HEK293 (cell line): Measurements from ENCODE around the gene MBNL2.

Experiments used
- CTCF ChIA-PET: fragments of 350-600 bp; formaldehyde crosslinking; extraction: SDS; loops from one replicate; lab custom pipeline; 2021; ENCODE audit warnings: antibody characterized with exemption; lab: Yijun Ruan, JAX
- POLR2A ChIA-PET: fragments of 300-600 bp; formaldehyde crosslinking; extraction: SDS; loops from one replicate; lab custom pipeline; 2020; ENCODE audit warnings: antibody characterized with exemption, inconsistent platforms; lab: Yijun Ruan, JAX
- H3K27ac ChIP-seq: fragments of 200-500 bp; sonication (Bioruptor generic); 2 replicates; pipeline ENCODE4 v1.5.1; 2014; ENCODE audit warnings: low read depth, low read length, control low read depth, inconsistent platforms; ENCODE audit errors: extremely low read depth
- H3K36me3 ChIP-seq, 2 experiments: fragments of 200-500 bp in 1 of 2; sonication (Bioruptor generic) in 1 of 2; 1 replicate in 1 of 2; 2 replicates in 1 of 2; pipeline ENCODE4 v1.5.1; 2014 to 2017; ENCODE audit warnings: inconsistent platforms in 2 of 2, low read length in 2 of 2; ENCODE audit not compliant: control insufficient read depth in 2 of 2, insufficient read depth in 1 of 2
- H3K4me1 ChIP-seq: fragments of 200-500 bp; sonication (Bioruptor generic); 2 replicates; pipeline ENCODE4 v1.5.1; 2014; ENCODE audit warnings: mild to moderate bottlenecking, low read length, inconsistent platforms; ENCODE audit not compliant: control insufficient read depth, insufficient read depth
- H3K4me3 ChIP-seq: 2 replicates; pipeline ENCODE4 v1.5.1; 2011; ENCODE audit warnings: low read depth, mild to moderate bottlenecking, control low read depth, low read length, moderate library complexity
- H3K9me3 ChIP-seq: fragments of 200-500 bp; sonication (Bioruptor generic); 2 replicates; pipeline ENCODE4 v1.5.1; 2014; ENCODE audit warnings: low read depth, low read length, inconsistent platforms; ENCODE audit not compliant: control insufficient read depth, insufficient read depth
- GLIS1 ChIP-seq: fragments of 450-650 bp; formaldehyde crosslinking; IDR thresholded peaks from 2 replicates; pipeline ENCODE4 v1.5.1; 2016; ENCODE audit warnings: missing biosample characterization, missing genetic modification characterization
- MYNN ChIP-seq: fragments of 450-650 bp; formaldehyde crosslinking; IDR thresholded peaks from 2 replicates; pipeline ENCODE4 v1.5.1; 2016; ENCODE audit warnings: missing biosample characterization, missing genetic modification characterization, borderline replicate concordance
- OVOL3 ChIP-seq: fragments of 450-650 bp; formaldehyde crosslinking; IDR thresholded peaks from 2 replicates; pipeline ENCODE4 v1.5.1; 2016; ENCODE audit warnings: missing biosample characterization, missing genetic modification characterization
- PRDM1 ChIP-seq: fragments of 450-650 bp; formaldehyde crosslinking; IDR thresholded peaks from 2 replicates; pipeline ENCODE4; 2016; ENCODE audit warnings: missing biosample characterization, missing genetic modification characterization
- ZNF155 ChIP-seq: fragments of 450-650 bp; formaldehyde crosslinking; IDR thresholded peaks from 2 replicates; pipeline ENCODE4 v1.5.1; 2016; ENCODE audit warnings: missing biosample characterization, missing genetic modification characterization
- ZNF19 ChIP-seq: fragments of 450-650 bp; formaldehyde crosslinking; IDR thresholded peaks from 2 replicates; pipeline ENCODE4; 2016; ENCODE audit warnings: missing biosample characterization, missing genetic modification characterization, low read depth
- ZNF221 ChIP-seq: fragments of 450-650 bp; formaldehyde crosslinking; IDR thresholded peaks from 2 replicates; pipeline ENCODE4 v1.5.1; 2017; ENCODE audit warnings: missing biosample characterization, missing genetic modification characterization, borderline replicate concordance
- ZNF239 ChIP-seq: fragments of 450-650 bp; formaldehyde crosslinking; IDR thresholded peaks from 2 replicates; pipeline ENCODE4 v1.5.1; 2016; ENCODE audit warnings: missing biosample characterization, missing genetic modification characterization
- ZNF266 ChIP-seq: fragments of 450-650 bp; formaldehyde crosslinking; IDR thresholded peaks from 2 replicates; pipeline ENCODE4 v1.5.1; 2016; ENCODE audit warnings: missing biosample characterization, missing genetic modification characterization, low read depth
- ZNF350 ChIP-seq: fragments of 450-650 bp; formaldehyde crosslinking; IDR thresholded peaks from 2 replicates; pipeline ENCODE4 v1.5.0; 2017; ENCODE audit warnings: missing biosample characterization, mild to moderate bottlenecking, missing genetic modification characterization
- ZNF530 ChIP-seq: fragments of 450-650 bp; formaldehyde crosslinking; IDR thresholded peaks from 2 replicates; pipeline ENCODE4 v1.5.1; 2016; ENCODE audit warnings: low read depth, missing biosample characterization, missing genetic modification characterization
- ZNF544 ChIP-seq: fragments of 450-650 bp; formaldehyde crosslinking; IDR thresholded peaks from 2 replicates; pipeline ENCODE4 v1.5.0; 2017; ENCODE audit warnings: missing biosample characterization, missing genetic modification characterization
- ZNF623 ChIP-seq: fragments of 450-650 bp; formaldehyde crosslinking; IDR thresholded peaks from 2 replicates; pipeline ENCODE4 v1.5.1; 2016; ENCODE audit warnings: missing biosample characterization, missing genetic modification characterization
- ZSCAN30 ChIP-seq: fragments of 450-650 bp; IDR thresholded peaks from 2 replicates; pipeline ENCODE4 v1.5.1; 2018; ENCODE audit warnings: missing biosample characterization, mild to moderate bottlenecking, missing genetic modification characterization, moderate library complexity
- TF ChIP-seq, protein P1 (sequence below): fragments of 450-650 bp; formaldehyde crosslinking; IDR thresholded peaks from 2 replicates; pipeline ENCODE4 v1.5.1; 2016; ENCODE audit warnings: missing biosample characterization, missing genetic modification characterization, low read depth
- TF ChIP-seq, protein P2 (sequence below): fragments of 450-650 bp; formaldehyde crosslinking; IDR thresholded peaks from 2 replicates; pipeline ENCODE4 v1.5.1; 2016; ENCODE audit warnings: missing biosample characterization, missing genetic modification characterization, low read depth
- TF ChIP-seq, protein P3 (sequence below): fragments of 450-650 bp; formaldehyde crosslinking; conservative IDR thresholded peaks from 2 replicates; pipeline ENCODE4 v1.5.1; 2016; ENCODE audit warnings: low read depth, missing biosample characterization, missing genetic modification characterization
- TF ChIP-seq, protein P4 (sequence below): fragments of 450-650 bp; formaldehyde crosslinking; IDR thresholded peaks from 2 replicates; pipeline ENCODE4 v1.5.1; 2016; ENCODE audit warnings: missing biosample characterization, missing genetic modification characterization, borderline replicate concordance

MBNL2 gene

DNA sequence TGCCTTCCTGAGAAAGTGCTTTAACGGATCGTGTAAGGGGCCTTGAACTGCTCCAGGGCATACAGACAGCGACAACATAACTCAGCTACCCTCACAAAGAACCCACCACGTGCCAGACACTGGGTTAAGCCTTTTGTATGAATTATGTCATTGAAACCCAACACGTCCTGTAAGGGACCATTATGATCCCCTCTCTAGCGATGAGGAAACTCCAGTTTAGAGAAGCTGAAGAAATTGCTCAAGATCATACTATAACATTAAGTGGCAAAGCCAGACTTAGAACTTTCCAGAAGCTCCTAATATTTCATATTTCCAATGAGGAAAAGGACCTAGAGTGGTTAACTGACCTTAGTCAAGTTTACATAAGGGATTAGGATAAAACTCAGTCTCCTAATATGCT, 154.8 kb downstream of the MBNL2 start:
- no peak for TF ChIP-seq ZNF221
- TF ChIP-seq ZNF544 (tag by site-specific recombination) = no peak
- TF ChIP-seq, protein P1, sequence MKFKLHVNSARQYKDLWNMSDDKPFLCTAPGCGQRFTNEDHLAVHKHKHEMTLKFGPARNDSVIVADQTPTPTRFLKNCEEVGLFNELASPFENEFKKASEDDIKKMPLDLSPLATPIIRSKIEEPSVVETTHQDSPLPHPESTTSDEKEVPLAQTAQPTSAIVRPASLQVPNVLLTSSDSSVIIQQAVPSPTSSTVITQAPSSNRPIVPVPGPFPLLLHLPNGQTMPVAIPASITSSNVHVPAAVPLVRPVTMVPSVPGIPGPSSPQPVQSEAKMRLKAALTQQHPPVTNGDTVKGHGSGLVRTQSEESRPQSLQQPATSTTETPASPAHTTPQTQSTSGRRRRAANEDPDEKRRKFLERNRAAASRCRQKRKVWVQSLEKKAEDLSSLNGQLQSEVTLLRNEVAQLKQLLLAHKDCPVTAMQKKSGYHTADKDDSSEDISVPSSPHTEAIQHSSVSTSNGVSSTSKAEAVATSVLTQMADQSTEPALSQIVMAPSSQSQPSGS = no peak
- TF ChIP-seq, protein P2, sequence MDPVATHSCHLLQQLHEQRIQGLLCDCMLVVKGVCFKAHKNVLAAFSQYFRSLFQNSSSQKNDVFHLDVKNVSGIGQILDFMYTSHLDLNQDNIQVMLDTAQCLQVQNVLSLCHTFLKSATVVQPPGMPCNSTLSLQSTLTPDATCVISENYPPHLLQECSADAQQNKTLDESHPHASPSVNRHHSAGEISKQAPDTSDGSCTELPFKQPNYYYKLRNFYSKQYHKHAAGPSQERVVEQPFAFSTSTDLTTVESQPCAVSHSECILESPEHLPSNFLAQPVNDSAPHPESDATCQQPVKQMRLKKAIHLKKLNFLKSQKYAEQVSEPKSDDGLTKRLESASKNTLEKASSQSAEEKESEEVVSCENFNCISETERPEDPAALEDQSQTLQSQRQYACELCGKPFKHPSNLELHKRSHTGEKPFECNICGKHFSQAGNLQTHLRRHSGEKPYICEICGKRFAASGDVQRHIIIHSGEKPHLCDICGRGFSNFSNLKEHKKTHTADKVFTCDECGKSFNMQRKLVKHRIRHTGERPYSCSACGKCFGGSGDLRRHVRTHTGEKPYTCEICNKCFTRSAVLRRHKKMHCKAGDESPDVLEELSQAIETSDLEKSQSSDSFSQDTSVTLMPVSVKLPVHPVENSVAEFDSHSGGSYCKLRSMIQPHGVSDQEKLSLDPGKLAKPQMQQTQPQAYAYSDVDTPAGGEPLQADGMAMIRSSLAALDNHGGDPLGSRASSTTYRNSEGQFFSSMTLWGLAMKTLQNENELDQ (tag by site-specific recombination) = no peak
- no peak for TF ChIP-seq PRDM1 (tag by site-specific recombination)
- TF ChIP-seq GLIS1 (tag by site-specific recombination) = no peak
- TF ChIP-seq, protein P3, sequence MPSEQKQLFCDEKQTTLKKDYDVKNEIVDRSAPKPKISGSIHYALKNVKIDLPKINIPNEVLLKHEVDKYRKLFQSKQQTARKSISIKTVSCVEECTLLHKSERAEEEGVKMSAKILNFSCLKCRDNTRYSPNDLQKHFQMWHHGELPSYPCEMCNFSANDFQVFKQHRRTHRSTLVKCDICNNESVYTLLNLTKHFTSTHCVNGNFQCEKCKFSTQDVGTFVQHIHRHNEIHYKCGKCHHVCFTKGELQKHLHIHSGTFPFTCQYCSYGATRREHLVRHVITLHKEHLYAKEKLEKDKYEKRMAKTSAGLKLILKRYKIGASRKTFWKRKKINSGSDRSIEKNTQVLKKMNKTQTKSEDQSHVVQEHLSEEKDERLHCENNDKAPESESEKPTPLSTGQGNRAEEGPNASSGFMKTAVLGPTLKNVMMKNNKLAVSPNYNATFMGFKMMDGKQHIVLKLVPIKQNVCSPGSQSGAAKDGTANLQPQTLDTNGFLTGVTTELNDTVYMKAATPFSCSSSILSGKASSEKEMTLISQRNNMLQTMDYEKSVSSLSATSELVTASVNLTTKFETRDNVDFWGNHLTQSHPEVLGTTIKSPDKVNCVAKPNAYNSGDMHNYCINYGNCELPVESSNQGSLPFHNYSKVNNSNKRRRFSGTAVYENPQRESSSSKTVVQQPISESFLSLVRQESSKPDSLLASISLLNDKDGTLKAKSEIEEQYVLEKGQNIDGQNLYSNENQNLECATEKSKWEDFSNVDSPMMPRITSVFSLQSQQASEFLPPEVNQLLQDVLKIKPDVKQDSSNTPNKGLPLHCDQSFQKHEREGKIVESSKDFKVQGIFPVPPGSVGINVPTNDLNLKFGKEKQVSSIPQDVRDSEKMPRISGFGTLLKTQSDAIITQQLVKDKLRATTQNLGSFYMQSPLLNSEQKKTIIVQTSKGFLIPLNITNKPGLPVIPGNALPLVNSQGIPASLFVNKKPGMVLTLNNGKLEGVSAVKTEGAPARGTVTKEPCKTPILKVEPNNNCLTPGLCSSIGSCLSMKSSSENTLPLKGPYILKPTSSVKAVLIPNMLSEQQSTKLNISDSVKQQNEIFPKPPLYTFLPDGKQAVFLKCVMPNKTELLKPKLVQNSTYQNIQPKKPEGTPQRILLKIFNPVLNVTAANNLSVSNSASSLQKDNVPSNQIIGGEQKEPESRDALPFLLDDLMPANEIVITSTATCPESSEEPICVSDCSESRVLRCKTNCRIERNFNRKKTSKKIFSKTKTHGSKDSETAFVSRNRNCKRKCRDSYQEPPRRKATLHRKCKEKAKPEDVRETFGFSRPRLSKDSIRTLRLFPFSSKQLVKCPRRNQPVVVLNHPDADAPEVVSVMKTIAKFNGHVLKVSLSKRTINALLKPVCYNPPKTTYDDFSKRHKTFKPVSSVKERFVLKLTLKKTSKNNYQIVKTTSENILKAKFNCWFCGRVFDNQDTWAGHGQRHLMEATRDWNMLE (tag by site-specific recombination) = no peak
- no peak for TF ChIP-seq ZNF239
- TF ChIP-seq MYNN (tag by site-specific recombination) = no peak
- no peak for TF ChIP-seq ZNF155 (tag by site-specific recombination)
- Histone ChIP-seq H3K27ac (no peak overlapping the region), H3K9me3 (no peaks in the 10 kb centered on the region), H3K4me1 (no peaks in the 10 kb centered on the region), H3K4me3 (no peak overlapping the region), H3K36me3 (no peaks in the 10 kb centered on the region)
- ChIA-PET POLR2A (no interaction called here), CTCF (no interaction called here)

DNA sequence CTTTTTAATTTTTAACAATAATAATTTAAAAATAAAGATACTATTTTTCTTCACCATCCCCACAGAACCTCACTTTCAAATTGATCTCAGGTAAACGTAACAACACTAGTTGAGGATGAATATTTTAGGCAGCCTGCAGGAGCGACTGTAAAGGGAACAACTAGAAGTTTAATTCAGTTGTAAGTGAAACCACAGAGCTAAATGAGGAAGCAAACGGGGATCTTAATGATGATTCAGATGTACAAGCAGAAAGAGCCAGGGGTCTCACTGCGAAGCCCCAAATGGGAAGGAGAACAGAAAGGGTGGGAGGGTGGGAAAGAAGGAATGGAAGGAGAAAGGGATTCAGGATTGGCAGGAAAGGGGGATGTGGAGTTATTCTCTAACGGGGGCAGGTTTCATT, 157.3 kb downstream of the MBNL2 start:
- no peaks in the 10 kb centered on the region for H3K4me1 ChIP-seq
- H3K27ac ChIP-seq = no peak overlapping the region
- H3K4me3 ChIP-seq = no peak overlapping the region
- H3K9me3 ChIP-seq = no peaks in the 10 kb centered on the region
- TF ChIP-seq ZNF623 (tag by site-specific recombination) (no peak), ZNF221 (no peak), ZNF530 (tag by site-specific recombination) (no peak), ZSCAN30 (tag by site-specific recombination) (no peak), ZNF350 (tag by site-specific recombination) (no peak), OVOL3 (tag by site-specific recombination) (no peak), ZNF19 (tag by site-specific recombination) (no peak), ZNF266 (no peak)
- TF ChIP-seq, protein P2 (tag by site-specific recombination) = no peak
- TF ChIP-seq, protein P4, sequence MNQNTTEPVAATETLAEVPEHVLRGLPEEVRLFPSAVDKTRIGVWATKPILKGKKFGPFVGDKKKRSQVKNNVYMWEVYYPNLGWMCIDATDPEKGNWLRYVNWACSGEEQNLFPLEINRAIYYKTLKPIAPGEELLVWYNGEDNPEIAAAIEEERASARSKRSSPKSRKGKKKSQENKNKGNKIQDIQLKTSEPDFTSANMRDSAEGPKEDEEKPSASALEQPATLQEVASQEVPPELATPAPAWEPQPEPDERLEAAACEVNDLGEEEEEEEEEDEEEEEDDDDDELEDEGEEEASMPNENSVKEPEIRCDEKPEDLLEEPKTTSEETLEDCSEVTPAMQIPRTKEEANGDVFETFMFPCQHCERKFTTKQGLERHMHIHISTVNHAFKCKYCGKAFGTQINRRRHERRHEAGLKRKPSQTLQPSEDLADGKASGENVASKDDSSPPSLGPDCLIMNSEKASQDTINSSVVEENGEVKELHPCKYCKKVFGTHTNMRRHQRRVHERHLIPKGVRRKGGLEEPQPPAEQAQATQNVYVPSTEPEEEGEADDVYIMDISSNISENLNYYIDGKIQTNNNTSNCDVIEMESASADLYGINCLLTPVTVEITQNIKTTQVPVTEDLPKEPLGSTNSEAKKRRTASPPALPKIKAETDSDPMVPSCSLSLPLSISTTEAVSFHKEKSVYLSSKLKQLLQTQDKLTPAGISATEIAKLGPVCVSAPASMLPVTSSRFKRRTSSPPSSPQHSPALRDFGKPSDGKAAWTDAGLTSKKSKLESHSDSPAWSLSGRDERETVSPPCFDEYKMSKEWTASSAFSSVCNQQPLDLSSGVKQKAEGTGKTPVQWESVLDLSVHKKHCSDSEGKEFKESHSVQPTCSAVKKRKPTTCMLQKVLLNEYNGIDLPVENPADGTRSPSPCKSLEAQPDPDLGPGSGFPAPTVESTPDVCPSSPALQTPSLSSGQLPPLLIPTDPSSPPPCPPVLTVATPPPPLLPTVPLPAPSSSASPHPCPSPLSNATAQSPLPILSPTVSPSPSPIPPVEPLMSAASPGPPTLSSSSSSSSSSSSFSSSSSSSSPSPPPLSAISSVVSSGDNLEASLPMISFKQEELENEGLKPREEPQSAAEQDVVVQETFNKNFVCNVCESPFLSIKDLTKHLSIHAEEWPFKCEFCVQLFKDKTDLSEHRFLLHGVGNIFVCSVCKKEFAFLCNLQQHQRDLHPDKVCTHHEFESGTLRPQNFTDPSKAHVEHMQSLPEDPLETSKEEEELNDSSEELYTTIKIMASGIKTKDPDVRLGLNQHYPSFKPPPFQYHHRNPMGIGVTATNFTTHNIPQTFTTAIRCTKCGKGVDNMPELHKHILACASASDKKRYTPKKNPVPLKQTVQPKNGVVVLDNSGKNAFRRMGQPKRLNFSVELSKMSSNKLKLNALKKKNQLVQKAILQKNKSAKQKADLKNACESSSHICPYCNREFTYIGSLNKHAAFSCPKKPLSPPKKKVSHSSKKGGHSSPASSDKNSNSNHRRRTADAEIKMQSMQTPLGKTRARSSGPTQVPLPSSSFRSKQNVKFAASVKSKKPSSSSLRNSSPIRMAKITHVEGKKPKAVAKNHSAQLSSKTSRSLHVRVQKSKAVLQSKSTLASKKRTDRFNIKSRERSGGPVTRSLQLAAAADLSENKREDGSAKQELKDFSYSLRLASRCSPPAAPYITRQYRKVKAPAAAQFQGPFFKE (tag by site-specific recombination) = no peak
- CTCF ChIA-PET = no interaction called here
- POLR2A ChIA-PET = no interaction called here
- no peaks in the 10 kb centered on the region for H3K36me3 ChIP-seq
